ENCODE results near the gene TUBB4B. TPM values are rescaled to one million over a fixed set of nuclear protein-coding genes. Genes with fewer than 3 reads are reported as not detected.
A peak's percentile ranks its signal among the peaks of the same experiment; 100 is the strongest.

The TUBB4B gene
- total RNA-seq, 4 donors from 2014 or later, result 174 to 409 (median 322) TPM

DNA sequence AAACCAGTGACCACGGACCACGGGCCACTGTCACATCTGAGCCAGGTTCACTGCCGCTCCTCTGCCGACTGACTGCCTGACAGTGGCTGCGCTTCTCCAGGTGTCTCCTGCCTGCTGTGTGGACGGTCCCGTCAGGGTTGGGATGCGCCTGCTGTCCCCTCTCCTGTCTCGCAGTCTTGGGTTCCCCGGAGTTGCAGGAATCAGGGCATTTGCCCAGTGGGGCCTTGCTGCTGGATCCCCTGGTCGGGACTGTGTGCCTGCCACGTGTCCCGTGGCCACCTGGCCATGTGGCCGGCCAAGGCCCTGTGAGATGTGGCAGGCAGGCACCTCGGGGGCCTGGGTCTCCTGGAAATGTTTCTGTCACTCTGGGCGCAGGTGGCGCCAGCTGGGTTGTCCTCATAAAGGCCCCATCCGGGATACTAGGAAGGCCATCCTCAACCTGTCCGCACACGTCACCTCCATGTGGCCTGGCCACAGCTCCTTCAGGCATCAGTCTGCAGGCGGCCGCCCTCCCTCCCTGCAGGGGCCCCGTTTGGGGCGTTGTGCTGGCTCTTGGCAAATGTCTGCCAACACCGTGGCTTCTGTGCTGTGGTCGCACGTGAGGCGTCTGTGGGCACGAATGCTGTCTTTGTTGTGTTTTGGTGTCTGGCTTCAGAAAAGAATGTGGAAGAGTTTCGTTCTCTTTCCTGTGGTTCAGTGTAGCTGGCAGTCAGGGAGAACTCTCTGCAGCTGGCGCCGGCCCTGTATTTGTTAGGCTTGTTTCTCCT, 30.0 kb downstream of the TUBB4B start:
- Histone ChIP-seq H3K27ac (no peak overlapping the region), H3K4me1 (peaks cover 6 to 30% (median 13%) of the 10 kb centered on the region in 4 donors), H3K27me3 (no peaks in the 10 kb centered on the region), H3K9me3 (no peaks in the 10 kb centered on the region), H3K36me3 (peaks cover 0 to 35% (median 0%) of the 10 kb centered on the region in 3 donors), H3K4me3 (no peak overlapping the region)
- no peak for DNase-seq
- TF ChIP-seq, protein P1, sequence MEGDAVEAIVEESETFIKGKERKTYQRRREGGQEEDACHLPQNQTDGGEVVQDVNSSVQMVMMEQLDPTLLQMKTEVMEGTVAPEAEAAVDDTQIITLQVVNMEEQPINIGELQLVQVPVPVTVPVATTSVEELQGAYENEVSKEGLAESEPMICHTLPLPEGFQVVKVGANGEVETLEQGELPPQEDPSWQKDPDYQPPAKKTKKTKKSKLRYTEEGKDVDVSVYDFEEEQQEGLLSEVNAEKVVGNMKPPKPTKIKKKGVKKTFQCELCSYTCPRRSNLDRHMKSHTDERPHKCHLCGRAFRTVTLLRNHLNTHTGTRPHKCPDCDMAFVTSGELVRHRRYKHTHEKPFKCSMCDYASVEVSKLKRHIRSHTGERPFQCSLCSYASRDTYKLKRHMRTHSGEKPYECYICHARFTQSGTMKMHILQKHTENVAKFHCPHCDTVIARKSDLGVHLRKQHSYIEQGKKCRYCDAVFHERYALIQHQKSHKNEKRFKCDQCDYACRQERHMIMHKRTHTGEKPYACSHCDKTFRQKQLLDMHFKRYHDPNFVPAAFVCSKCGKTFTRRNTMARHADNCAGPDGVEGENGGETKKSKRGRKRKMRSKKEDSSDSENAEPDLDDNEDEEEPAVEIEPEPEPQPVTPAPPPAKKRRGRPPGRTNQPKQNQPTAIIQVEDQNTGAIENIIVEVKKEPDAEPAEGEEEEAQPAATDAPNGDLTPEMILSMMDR (IDR thresholded peaks at IDR 0.05), result no peak
- TF ChIP-seq POLR2A (IDR thresholded peaks at IDR 0.05), result no peak

DNA sequence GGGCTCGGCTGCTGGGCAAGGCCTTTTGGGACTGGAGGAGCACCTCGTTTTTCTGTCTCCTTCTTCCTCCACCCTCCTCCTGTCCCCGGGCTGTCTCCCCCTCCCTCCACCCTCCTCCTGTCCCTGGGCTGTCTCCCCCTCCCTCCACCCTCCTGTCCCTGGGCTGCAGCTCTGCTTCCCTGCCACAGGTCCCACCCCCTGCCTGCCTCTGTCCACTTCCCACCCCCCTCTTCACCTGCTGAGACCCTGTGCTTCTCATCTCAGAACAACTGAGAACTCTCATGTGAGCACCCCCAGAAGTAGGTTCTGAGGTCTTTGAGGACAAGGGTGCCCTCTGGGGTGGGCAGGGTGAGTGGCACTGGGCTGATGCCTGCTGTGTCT, 30.6 kb downstream of the TUBB4B start:
- Histone ChIP-seq H3K27ac (no peak overlapping the region), H3K36me3 (peaks cover 0 to 29% (median 0%) of the 10 kb centered on the region in 3 donors), H3K27me3 (no peaks in the 10 kb centered on the region), H3K9me3 (no peaks in the 10 kb centered on the region), H3K4me1 (peaks cover 11 to 36% (median 18%) of the 10 kb centered on the region in 4 donors), H3K4me3 (no peak overlapping the region)
- DNase-seq, result no peak
- no peak for TF ChIP-seq POLR2A (IDR thresholded peaks at IDR 0.05)
- TF ChIP-seq, protein P1 (IDR thresholded peaks at IDR 0.05), result no peak

DNA sequence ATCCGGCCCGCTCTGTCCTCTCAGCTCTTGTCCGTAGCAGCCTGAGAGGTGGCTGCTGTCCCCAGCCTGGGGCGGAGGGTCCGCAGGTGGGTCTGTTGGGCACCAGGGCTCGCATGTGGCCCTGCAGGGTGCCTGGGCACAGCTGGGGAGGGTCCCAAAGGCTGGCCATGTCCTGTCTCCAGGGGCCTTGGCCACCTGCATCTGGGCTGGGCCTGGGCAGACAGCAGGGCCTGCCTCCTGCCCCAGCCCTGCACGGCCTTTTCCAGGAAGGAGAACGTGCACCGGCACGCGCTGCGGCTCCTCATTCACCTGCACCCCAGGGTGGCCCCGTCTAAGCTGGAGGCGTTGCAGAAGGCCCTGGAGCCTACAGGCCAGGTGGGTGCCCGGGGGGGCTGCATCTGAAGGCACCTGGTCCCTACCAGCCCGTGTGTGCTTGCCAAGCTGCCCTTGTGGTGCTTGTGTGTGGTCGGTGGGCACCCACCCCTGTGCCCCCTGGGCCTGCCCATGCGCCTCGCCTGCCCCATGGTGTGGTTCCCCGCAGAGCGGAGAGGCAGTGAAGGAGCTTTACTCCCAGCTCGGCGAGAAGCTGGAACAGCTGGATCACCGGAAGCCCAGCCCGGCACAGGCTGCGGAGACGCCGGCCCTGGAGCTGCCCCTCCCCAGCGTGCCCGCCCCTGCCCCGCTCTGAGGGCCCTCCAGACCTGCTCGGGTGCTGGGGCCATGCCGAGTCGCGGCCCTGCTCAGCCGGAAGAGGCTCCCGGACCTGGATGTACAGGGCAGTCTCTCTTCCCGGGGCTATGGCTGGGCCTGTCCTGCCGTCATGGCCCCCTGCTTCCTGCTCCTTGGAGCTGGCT, 31.4 kb downstream of the TUBB4B start:
- DNase-seq, result no peak

DNA sequence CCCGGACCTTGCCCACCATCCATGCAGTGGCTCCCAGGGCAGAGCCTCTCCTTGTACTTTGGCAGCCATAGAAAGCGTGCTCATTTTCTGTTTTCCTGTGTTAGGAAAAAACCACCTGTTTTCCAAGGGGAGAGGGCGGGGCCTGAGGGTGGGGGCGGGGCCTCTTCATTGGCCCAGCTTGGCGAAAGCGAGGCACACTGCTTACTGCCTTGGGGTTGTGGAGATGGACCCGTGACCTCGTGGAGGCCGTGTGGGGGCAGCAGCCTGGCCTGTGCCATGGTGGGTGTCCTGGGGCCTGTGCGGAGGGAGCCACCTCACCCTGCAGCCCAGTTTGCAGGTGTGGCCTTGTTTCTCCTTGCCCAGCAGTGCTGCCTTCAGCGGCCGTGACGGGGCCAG, 32.0 kb downstream of the TUBB4B start:
- Histone ChIP-seq H3K36me3 (peaks cover 0 to 23% (median 0%) of the 10 kb centered on the region in 3 donors), H3K4me1 (peaks cover 17 to 39% (median 22%) of the 10 kb centered on the region in 4 donors), H3K9me3 (no peaks in the 10 kb centered on the region), H3K27ac (no peak overlapping the region), H3K27me3 (no peaks in the 10 kb centered on the region), H3K4me3 (no peak overlapping the region)
- DNase-seq, result no peak
- TF ChIP-seq POLR2A (IDR thresholded peaks at IDR 0.05), result no peak
- TF ChIP-seq, protein P1 (IDR thresholded peaks at IDR 0.05), result no peak

More for the DNA sequence above, 31.4 kb downstream of the TUBB4B start:
- Histone ChIP-seq H3K9me3 (no peaks in the 10 kb centered on the region), H3K4me1 (peaks cover 17 to 43% (median 22%) of the 10 kb centered on the region in 4 donors), H3K36me3 (peaks cover 0 to 23% (median 0%) of the 10 kb centered on the region in 3 donors), H3K27me3 (no peaks in the 10 kb centered on the region), H3K4me3 (no peak overlapping the region), H3K27ac (no peak overlapping the region)
- TF ChIP-seq POLR2A (IDR thresholded peaks at IDR 0.05), result no peak
- TF ChIP-seq, protein P1 (IDR thresholded peaks at IDR 0.05), result no peak

DNA sequence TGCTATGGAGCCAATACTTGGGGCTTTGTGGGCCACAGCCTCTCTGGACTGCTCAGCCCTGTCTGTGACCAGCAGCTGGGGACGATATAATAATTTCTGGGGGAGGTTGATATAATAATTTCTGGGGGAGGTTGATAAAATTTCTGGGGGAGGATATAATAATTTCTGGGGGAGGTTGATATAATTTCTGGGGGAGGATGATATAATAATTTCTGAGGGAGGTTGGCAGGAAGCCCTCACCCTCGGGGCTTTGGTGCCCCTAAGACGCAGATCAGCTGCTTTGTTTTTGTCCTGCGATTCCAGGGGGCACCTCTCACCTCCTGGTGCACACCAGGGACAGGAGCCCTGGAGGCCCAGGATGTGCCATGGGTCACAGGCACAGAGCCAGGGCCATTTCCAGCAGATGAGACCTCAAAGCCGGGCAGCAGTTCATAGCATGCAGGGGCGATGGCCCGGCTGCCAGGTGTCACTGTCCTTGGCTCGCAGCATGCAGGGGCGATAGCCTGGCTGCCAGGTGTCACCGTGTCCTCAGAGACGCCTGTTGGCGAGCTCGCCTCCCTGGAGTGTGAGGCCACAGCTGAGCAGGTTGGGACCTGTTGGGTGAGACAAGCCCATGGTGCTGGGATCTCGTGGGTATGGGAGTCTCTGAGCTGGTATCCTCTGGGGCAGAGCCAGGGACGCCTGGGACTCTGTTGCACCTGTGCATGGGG, 32.7 kb downstream of the TUBB4B start:
- Histone ChIP-seq H3K4me1 (peaks cover 17 to 34% (median 24%) of the 10 kb centered on the region in 4 donors), H3K36me3 (peaks cover 0 to 24% (median 0%) of the 10 kb centered on the region in 3 donors), H3K4me3 (no peak overlapping the region), H3K27me3 (no peaks in the 10 kb centered on the region), H3K27ac (peak overlapping the region; percentile 17 to 84 (median 56)), H3K9me3 (no peaks in the 10 kb centered on the region)
- TF ChIP-seq POLR2A (IDR thresholded peaks at IDR 0.05), result no peak
- TF ChIP-seq, protein P1 (IDR thresholded peaks at IDR 0.05), result no peak
- peak in 1 of 3 donors; percentile 65 for DNase-seq

Data from Peyer's patch (tissue), 4 donors.